Neural crest cell (in vitro differentiated cells): ENCODE data around the gene WDR49. TPM values are rescaled to one million over a fixed set of nuclear protein-coding genes. Genes with fewer than 3 reads are reported as not detected.
A peak's percentile ranks its signal among the peaks of the same experiment; 100 is the strongest.

Experiments
- DNase-seq: peaks from one replicate; pipeline ENCODE4 v3.0.0; 2021; ENCODE audit warnings: low read depth, mixed read lengths, low spot score
- H3K27ac Mint-ChIP-seq: one replicate; pipeline ENCODE4 v1.8.0; 2021; ENCODE audit warnings: mild to moderate bottlenecking, mixed read lengths; ENCODE audit not compliant: unreplicated experiment
- H3K27me3 Mint-ChIP-seq: 2 replicates; pipeline ENCODE4 v1.8.0; 2021; ENCODE audit warnings: low read depth, mild to moderate bottlenecking, mixed read lengths
- H3K36me3 Mint-ChIP-seq: 2 replicates; pipeline ENCODE4 v1.8.0; 2021; ENCODE audit warnings: low read depth, mild to moderate bottlenecking, mixed read lengths
- H3K4me1 Mint-ChIP-seq: 2 replicates; pipeline ENCODE4 v1.8.0; 2021; ENCODE audit warnings: mixed read lengths
- H3K4me3 Mint-ChIP-seq: one replicate; pipeline ENCODE4 v1.8.0; 2021; ENCODE audit warnings: mild to moderate bottlenecking, mixed read lengths
- H3K9me3 Mint-ChIP-seq: 2 replicates; pipeline ENCODE4 v1.8.0; 2021; ENCODE audit warnings: mixed read lengths
- CTCF ChIP-seq: fragments of 200-600 bp; sonication (generic); conservative IDR thresholded peaks from 2 replicates; pipeline ENCODE4 v1.5.0; 2021; ENCODE audit warnings: antibody characterized with exemption, mild to moderate bottlenecking
- total RNA-seq: library from RNA; stranded (reverse); gene quantifications from 2 replicates; pipeline ENCODE4 v1.2.1, GENCODE V29; 2021

The WDR49 gene
- total RNA-seq, 1 donor from 2014 or later, result 5.4 TPM

GRCh38 chr3:167451282-167451681 lies 202.5 kb downstream of the WDR49 start:
- Mint-ChIP-seq H3K36me3 (no peaks in the 10 kb centered on the region), H3K27ac (no peak overlapping the region), H3K27me3 (no peaks in the 10 kb centered on the region), H3K4me1 (no peaks in the 10 kb centered on the region), H3K9me3 (no peaks in the 10 kb centered on the region), H3K4me3 (no peak overlapping the region)
- DNase-seq, result no peak
- TF ChIP-seq CTCF, result peak; percentile 16

GRCh38 chr3:167450675-167451074 lies 203.1 kb downstream of the WDR49 start:
- Mint-ChIP-seq H3K27ac (no peak overlapping the region), H3K4me1 (no peaks in the 10 kb centered on the region), H3K4me3 (no peak overlapping the region), H3K36me3 (no peaks in the 10 kb centered on the region), H3K27me3 (no peaks in the 10 kb centered on the region), H3K9me3 (no peaks in the 10 kb centered on the region)
- DNase-seq, result no peak
- no peak for TF ChIP-seq CTCF

- Mint-ChIP-seq H3K27ac (no peak overlapping the region), H3K9me3 (no peaks in the 10 kb centered on the region), H3K27me3 (no peaks in the 10 kb centered on the region), H3K4me1 (no peaks in the 10 kb centered on the region), H3K36me3 (no peaks in the 10 kb centered on the region), H3K4me3 (no peak overlapping the region)
- no peak for TF ChIP-seq CTCF
- no peak for DNase-seq
Observed at GRCh38 chr3:167450195-167450594, 203.5 kb downstream of the WDR49 start.

- Mint-ChIP-seq H3K27me3 (no peaks in the 10 kb centered on the region), H3K4me3 (no peak overlapping the region), H3K9me3 (no peaks in the 10 kb centered on the region), H3K36me3 (no peaks in the 10 kb centered on the region), H3K4me1 (no peaks in the 10 kb centered on the region), H3K27ac (no peak overlapping the region)
- DNase-seq, result no peak
- no peak for TF ChIP-seq CTCF
Observed at GRCh38 chr3:167445491-167445890, 208.3 kb downstream of the WDR49 start.

GRCh38 chr3:167441256-167441655 lies 212.5 kb downstream of the WDR49 start:
- Mint-ChIP-seq H3K4me1 (no peaks in the 10 kb centered on the region), H3K9me3 (no peaks in the 10 kb centered on the region), H3K4me3 (no peak overlapping the region), H3K27ac (no peak overlapping the region), H3K27me3 (no peaks in the 10 kb centered on the region), H3K36me3 (no peaks in the 10 kb centered on the region)
- no peak for DNase-seq
- TF ChIP-seq CTCF, result no peak
